GM12891 (cell line): Measurements from ENCODE around the gene GRK3.

Experiments
- POLR2A ChIP-seq: IDR thresholded peaks from 2 replicates; pipeline ENCODE4 v1.6.1; 2011; ENCODE audit warnings: low read depth, low read length, control low read depth
- POLR2AphosphoS5 ChIP-seq: IDR thresholded peaks from 2 replicates; pipeline ENCODE4 v1.6.1; 2011; ENCODE audit warnings: low read depth, low read length, control low read depth
- SPI1 ChIP-seq: IDR thresholded peaks from 2 replicates; pipeline ENCODE4 v1.6.1; 2011; ENCODE audit warnings: low read depth, low read length, control low read depth

DNA sequence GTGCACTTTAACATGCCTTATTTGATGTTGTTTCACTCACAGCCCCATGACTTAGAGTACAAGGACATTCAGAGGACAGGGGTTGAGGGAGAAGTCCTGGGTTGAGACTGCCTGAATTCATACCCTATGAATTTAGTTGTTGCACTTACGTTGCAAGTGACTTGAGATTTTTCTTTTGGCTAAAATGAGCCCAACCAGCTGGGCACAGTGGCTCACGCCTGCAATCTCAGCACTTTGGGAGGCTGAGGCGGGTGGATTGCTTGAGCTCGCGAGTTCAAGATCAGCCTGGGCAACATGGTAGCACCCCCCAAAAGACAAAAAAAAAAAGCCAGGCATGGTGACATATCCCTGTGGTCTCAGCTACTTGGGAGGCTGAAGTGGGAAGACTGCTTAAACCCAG lies 7.3 kb upstream of the GRK3 start:
- no peak for TF ChIP-seq POLR2A
- no peak for TF ChIP-seq SPI1
- no peak for TF ChIP-seq POLR2AphosphoS5
